Ovary (tissue), 10 donors: ENCODE data around the gene SDF2L1. TPM values are rescaled to one million over a fixed set of nuclear protein-coding genes. Genes with fewer than 3 reads are reported as not detected.
"Not testable (repeated sequence)": the region's sequence is repeated elsewhere in the genome, so short reads cannot be mapped to it uniquely, and the experiment has no call there.

ENCODE experiments used
- DNase-seq, 5 donors: peaks; one replicate each; pipeline ENCODE4 v3.0.0-alpha.2; 2019 to 2020
- H3K27ac ChIP-seq, 2 donors: fragments of 200-600 bp; one replicate each; pipeline versions ENCODE4 v1.5.1 to v1.8.0; 2019 to 2022
- H3K27me3 ChIP-seq: fragments of 200-600 bp; one replicate; pipeline ENCODE4 v1.8.0; 2022
- H3K36me3 ChIP-seq: fragments of 200-600 bp; sonication (generic); one replicate; pipeline ENCODE4 v1.5.1; 2019
- H3K4me1 ChIP-seq: one replicate; pipeline ENCODE4 v1.8.1; 2013; ENCODE audit warnings: mild to moderate bottlenecking, moderate library complexity; ENCODE audit not compliant: insufficient read depth
- H3K4me3 ChIP-seq: fragments of 200-600 bp; sonication (generic); one replicate; pipeline ENCODE4 v1.5.1; 2017
- H3K9me3 ChIP-seq, 2 donors: fragments of 200-600 bp in 1 of 2; sonication (generic) in 1 of 2; one replicate each; pipeline versions ENCODE4 v1.5.1 to v1.8.1; 2013 to 2019; ENCODE audit warnings: mild to moderate bottlenecking in 1 of 2, moderate library complexity in 1 of 2
- CTCF ChIP-seq, 3 donors: fragments of 450-650 bp in 2 of 3; fragments of 200-600 bp in 1 of 3; IDR thresholded peaks; one replicate each; pipeline versions ENCODE4 v1.5.1 to v1.8.0; 2016 to 2022; ENCODE audit warnings: antibody characterized with exemption in 3 of 3, mild to moderate bottlenecking in 1 of 3
- EP300 ChIP-seq: sonication (generic); formaldehyde crosslinking; IDR thresholded peaks from one replicate; pipeline ENCODE4 v1.6.1; 2017; ENCODE audit warnings: antibody characterized with exemption
- POLR2A ChIP-seq: fragments of 450-650 bp; IDR thresholded peaks from one replicate; pipeline ENCODE4 v1.6.1; 2017; ENCODE audit warnings: antibody characterized with exemption, mild to moderate bottlenecking, moderate library complexity
- WGBS, 3 donors: extraction: QIAGEN DNeasy Blood & Tissue Kit in 1 of 3; methylation state at CpG; one replicate each; pipeline versions ENCODE4 v1.1.5 to v1.1.7; 2013 to 2017; 5-methylcytosine and 5-hydroxymethylcytosine counted together
- intact Hi-C, 4 donors: fragments of 100-400 bp; cut with DNase I; formaldehyde crosslinking; loops; one replicate each; pipeline versions ENCODE4 v1.11.0 to v1.15.1; 2022 to 2023
- long read RNA-seq, 3 donors: library from polyadenylated mRNA in 2 of 3; unstranded in 2 of 3; transcript quantifications; one replicate each; pipeline ENCODE4 v2.0.0 and lab custom pipeline, GENCODE V29; 2021 to 2026
- polyA plus RNA-seq, 2 donors: library from polyadenylated mRNA; stranded (reverse); fragments of 200-250 nt in 1 of 2; fragments of 350-450 nt in 1 of 2; fragmentation: Illumina TruSeq in 1 of 2; extraction: RNeasy Lipid Tissue Mini Kit (QIAGEN cat#74804) in 1 of 2; gene quantifications; one replicate each; pipeline ENCODE4 v1.2.3, GENCODE V29; 2013 to 2014
- total RNA-seq, 7 donors: library from RNA; depleted of rRNA in 2 of 7; stranded (reverse); fragments of >200 nt in 2 of 7; fragmentation: NEBNext Ultra II Directional in 3 of 7; extraction: Animal tissue kit (Norgen Biotek cat#: 25700) in 3 of 7; gene quantifications; one replicate each; pipeline versions ENCODE4 v1.1.0 to v1.2.4, GENCODE V29; 2016 to 2023
- donor health status: DM: no; HTN: no; CAD: no; lungs with moderate emphysema.
- donor health status: DM: no; HTN: no; CAD: no.
- donor health status: Bipolar disorder and iron deficiency.
- donor health status: DM: yes; HTN: yes; CAD: no.
- donor health status: DM: no; HTN: no; CAD: no.
- donor health status: DM: yes; HTN: yes; CAD: no.

Gene SDF2L1
- total RNA-seq (10 to 100 TPM; 10.2 to 30.4 (median 17.0) TPM), polyA plus RNA-seq (10 to 100 TPM in 1 of 2 donors, 1 to 10 TPM in 1; 2.1 to 15.9 TPM)
- long read RNA-seq, donor 1, transcript SDF2L1-201 (3 exons, 865 nt), result major isoform, 7 of 7 reads
- long read RNA-seq, donor 1, partial matches to known transcripts, result 0 of 7 reads
- long read RNA-seq, donor 1, other reads (novel, unspliced or antisense), result 0 of 7 reads
- long read RNA-seq, donor 2, transcript SDF2L1-201 (3 exons, 865 nt), result major isoform, 128 of 131 reads
- long read RNA-seq, donor 2, partial matches to known transcripts, result 0 of 131 reads
- long read RNA-seq, donor 2, other reads (novel, unspliced or antisense), result 0 of 131 reads
- long read RNA-seq, donor 3, transcript SDF2L1-201 (3 exons, 865 nt), result major isoform, 37 of 43 reads
- long read RNA-seq, donor 3, partial matches to known transcripts, result 3 of 43 reads
- long read RNA-seq, donor 3, other reads (novel, unspliced or antisense), result 2 of 43 reads

GRCh38 chr22:21641789-21642583, at the start of gene SDF2L1:
Gene SDF2L1 (plus strand): TSS chr22:21642302. CDS start chr22:21642337, 35 bp downstream.
- H3K27ac ChIP-seq, result no peak within 1 kb of the TSS
- H3K36me3 ChIP-seq, result no peaks in the 10 kb centered on the region
- intact Hi-C loops, result no loop called here
- 0 to 1% (median 1%) methylated on average over 47 to 76 of the region's 76 CpGs for WGBS, 3 donors
- peaks cover 2% of the 10 kb centered on the region for H3K4me1 ChIP-seq
- peak; percentile 96 to 98 (median 97) for DNase-seq
- TF ChIP-seq CTCF (IDR thresholded peaks at IDR 0.05) (peak in 2 of 3 donors; percentile 35 to 39), EP300 (no peak), POLR2A (peak; percentile 13)
- H3K27me3 ChIP-seq, result no peaks in the 10 kb centered on the region
- H3K9me3 ChIP-seq, result no peaks in the 10 kb centered on the region
- peak within 1 kb of the TSS; percentile 54 for H3K4me3 ChIP-seq

DNA sequence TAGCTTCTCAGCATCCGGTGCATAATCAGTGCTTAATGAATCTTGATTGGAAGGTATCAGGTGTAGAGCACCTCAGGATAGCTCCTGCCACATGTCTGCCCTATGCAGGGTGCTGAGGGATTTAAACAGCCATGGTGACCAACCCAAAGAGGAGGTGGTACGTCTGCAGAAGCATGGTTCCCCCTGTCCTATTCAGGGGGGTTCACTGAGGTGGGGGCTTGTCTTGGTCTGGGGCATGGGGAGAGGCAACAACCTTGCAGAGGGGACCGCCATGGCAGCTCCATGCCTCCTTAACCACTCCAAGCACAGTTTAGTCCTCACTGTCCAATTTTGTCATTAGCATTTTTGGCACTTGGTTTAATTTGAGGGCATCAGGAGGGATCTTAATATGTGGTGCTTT, 49.7 kb upstream of the SDF2L1 start:
- peaks cover 21% of the 10 kb centered on the region for H3K4me1 ChIP-seq
- no peak for TF ChIP-seq POLR2A
- no peak for TF ChIP-seq CTCF (IDR thresholded peaks at IDR 0.05)
- no peak for TF ChIP-seq EP300
- no peak overlapping the region for H3K4me3 ChIP-seq
- H3K27ac ChIP-seq, result no peak overlapping the region
- 87 to 95% (median 92%) methylated on average over 3 of the region's 3 CpGs for WGBS, 3 donors
- intact Hi-C loops, result no loop called here
- no peak for DNase-seq
- no peaks in the 10 kb centered on the region for H3K9me3 ChIP-seq
- H3K36me3 ChIP-seq, result no peaks in the 10 kb centered on the region
- H3K27me3 ChIP-seq, result no peaks in the 10 kb centered on the region

DNA sequence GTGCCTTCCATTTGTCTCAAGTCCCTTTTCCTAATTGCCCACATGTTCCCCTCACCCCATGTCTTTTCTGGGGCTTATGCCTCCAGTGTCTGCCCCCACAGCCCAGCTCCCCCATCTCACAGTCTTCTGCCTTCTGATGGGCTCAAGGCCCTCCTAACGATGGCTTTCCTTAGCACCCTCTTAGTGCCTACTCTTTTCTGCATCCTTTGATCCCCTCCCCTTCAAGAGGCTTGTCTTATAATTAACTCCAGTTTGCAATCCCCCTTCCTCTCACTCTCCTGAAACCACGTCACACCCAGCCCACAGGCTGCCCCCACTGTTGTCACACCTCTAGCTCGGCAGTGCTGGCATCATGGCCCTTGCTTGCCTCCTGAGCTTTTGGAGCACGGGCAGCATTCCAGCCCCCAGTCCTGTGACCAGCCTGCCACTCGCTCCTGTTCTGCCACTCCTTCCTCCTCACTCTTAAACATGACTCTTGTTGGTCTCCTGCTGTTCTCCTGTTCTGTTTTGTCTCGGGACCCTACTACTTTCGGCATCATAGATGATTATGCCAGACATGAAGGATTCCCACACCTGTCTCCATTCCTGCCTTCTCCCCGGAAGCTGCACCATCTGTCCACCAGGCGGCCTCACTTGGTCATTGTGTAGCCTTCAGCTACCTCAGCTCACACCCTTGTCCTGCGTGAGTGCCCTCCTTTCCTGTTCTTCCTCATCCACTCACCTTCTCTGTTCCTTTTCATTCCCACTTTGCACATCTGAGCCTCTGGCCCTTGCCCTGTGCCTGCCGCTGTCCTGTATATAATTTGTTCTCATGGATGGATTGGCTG, 48.5 kb upstream of the SDF2L1 start:
- no peak for DNase-seq
- Histone ChIP-seq H3K36me3 (no peaks in the 10 kb centered on the region), H3K9me3 (no peaks in the 10 kb centered on the region), H3K4me3 (no peak overlapping the region), H3K27me3 (no peaks in the 10 kb centered on the region), H3K27ac (no peak overlapping the region), H3K4me1 (peaks cover 19% of the 10 kb centered on the region)
- 80 to 87% (median 84%) methylated on average over 11 of the region's 11 CpGs for WGBS, 3 donors
- intact Hi-C loops, result no loop called here
- TF ChIP-seq CTCF (IDR thresholded peaks at IDR 0.05) (no peak), EP300 (no peak), POLR2A (no peak)

- Histone ChIP-seq H3K27me3 (no peaks in the 10 kb centered on the region), H3K27ac (no peak overlapping the region), H3K9me3 (no peaks in the 10 kb centered on the region), H3K4me1 (peaks cover 17% of the 10 kb centered on the region), H3K4me3 (no peak overlapping the region), H3K36me3 (no peaks in the 10 kb centered on the region)
- TF ChIP-seq CTCF (IDR thresholded peaks at IDR 0.05) (no peak), POLR2A (no peak), EP300 (no peak)
- DNase-seq, result no peak
- intact Hi-C loops, result no loop called here
- 72 to 88% (median 73%) methylated on average over 5 of the region's 5 CpGs for WGBS, 3 donors
These were observed 47.1 kb upstream of the SDF2L1 start for GRCh38 chr22:21594865-21595452.

- H3K4me3 ChIP-seq, H3K9me3 ChIP-seq, H3K27me3 ChIP-seq, intact Hi-C loops, H3K4me1 ChIP-seq, DNase-seq, H3K27ac ChIP-seq, H3K36me3 ChIP-seq: not testable (repeated sequence)
- 96 to 97% (median 97%) methylated on average over 13 of the region's 13 CpGs for WGBS, 3 donors
These were observed 45.6 kb upstream of the SDF2L1 start for GRCh38 chr22:21596356-21597135.
